ENCODE results near the gene CAV2.

The CAV2 gene

GRCh38 chr7:116547347-116547746 lies 47.8 kb downstream of the CAV2 start:
- DNase-seq (ENCODE audit: low read depth): no peak

- DNase-seq (ENCODE audit: low read depth): no peak
These were observed 49.0 kb downstream of the CAV2 start for GRCh38 chr7:116548506-116548905.

DNA sequence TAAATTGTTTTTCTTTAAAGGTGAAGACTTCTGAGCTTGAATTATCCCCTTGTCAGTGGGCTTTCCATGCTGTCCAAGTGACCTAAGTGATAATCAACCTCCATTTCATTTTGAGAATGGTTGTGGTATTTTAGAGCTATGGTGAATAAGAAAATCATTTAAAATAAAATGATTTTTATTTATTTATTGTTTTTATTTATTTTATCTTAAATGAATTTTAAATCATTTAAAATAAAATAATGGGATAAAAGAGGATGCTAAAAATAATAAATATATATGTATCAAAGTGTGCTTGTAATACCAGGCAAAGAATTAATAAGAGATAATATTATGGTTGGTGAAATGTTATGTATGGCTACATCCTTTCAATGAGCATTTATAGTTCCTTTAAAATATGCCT lies 49.8 kb downstream of the CAV2 start:
- no peak for DNase-seq (ENCODE audit: low read depth)

DNA sequence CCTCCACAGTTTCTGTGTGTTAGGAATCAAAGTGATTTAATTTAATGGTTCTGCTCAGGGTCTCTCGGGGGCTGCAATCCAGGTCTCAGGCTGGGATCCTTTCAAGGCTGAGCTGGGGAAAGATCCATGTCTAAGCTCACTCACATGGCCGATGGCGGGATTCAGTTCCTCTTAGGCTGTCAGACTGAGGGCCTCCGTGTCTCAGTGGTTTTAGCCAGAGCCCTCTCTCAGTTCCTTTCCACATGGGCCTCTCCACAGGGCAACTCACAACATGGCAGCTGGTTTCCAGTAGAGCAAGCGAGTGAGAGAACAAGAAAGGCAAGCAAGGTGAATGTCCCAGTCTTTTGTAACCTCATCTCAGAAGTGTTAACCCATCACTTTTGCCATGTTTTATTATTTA lies 52.2 kb downstream of the CAV2 start:
- no peak for DNase-seq (ENCODE audit: low read depth)

- DNase-seq (ENCODE audit: low read depth): no peak
These were observed 53.1 kb downstream of the CAV2 start for GRCh38 chr7:116552602-116553001.

GRCh38 chr7:116553168-116553964 lies 53.8 kb downstream of the CAV2 start:
- DNase-seq (ENCODE audit: low read depth): no peak

DNA sequence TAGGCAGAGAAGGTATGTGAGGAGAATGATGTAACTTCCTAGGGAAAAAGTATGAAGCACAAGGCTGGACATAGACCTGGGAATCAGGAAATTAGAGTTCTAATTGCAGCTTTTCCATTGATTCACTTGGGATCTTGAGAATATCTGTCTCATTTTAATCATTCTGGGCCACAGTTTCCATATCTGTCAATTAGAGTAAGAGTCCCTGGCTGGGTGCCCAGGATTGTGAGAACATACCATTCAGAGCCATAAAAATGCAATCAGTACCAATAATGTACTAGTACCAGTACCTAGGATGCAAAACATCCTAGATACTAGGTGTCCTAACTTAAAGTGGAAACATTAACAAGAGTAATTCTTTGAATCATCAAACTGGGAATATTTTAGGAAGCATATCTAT lies 54.9 kb downstream of the CAV2 start:
- no peak for DNase-seq (ENCODE audit: low read depth)

DNA sequence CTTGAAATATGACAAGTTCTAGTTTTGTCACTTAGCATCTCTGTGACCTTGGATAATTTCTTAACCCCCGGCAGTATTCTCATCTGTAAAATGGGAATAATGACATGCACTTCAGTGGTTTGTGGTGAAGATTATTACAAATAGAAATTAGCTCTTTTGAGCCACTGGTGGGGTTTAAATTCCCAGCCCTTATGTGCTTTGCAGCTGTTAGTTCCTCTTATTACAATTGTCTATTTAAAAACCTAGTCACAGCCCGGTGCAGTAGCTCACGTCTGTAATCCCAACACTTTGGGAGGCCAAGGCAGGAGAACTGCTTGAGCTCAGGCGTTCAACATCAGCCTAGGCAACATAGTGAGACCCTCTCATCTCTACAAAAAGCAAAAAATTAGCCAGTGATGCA lies 55.4 kb downstream of the CAV2 start:
- DNase-seq (ENCODE audit: low read depth): no peak

- DNase-seq (ENCODE audit: low read depth): no peak
These were observed 57.6 kb downstream of the CAV2 start for GRCh38 chr7:116557066-116557585.

- DNase-seq (ENCODE audit: low read depth): no peak
These were observed 58.4 kb downstream of the CAV2 start for GRCh38 chr7:116557901-116558300.

All from activated T-cell treated with anti-CD3 and anti-CD28 coated beads for 24 hours (primary cell).